Parathyroid adenoma (tissue), 2 donors: Measurements from ENCODE around the gene CCR5.
"Not testable (repeated sequence)": the region's sequence is repeated elsewhere in the genome, so short reads cannot be mapped to it uniquely, and the experiment has no call there.

Experiments used
- H2AFZ ChIP-seq: fragments of 300-600 bp; sonication (generic); one replicate; pipeline ENCODE4 v1.7.0; 2017; ENCODE audit warnings: antibody characterized with exemption, mild to moderate bottlenecking
- H3K27ac ChIP-seq: fragments of 300-600 bp; sonication (generic); one replicate; pipeline ENCODE4 v1.7.0; 2017
- H3K27me3 ChIP-seq: fragments of 300-600 bp; sonication (generic); one replicate; pipeline ENCODE4 v1.7.0; 2017; ENCODE audit warnings: low read length; ENCODE audit not compliant: control insufficient read depth, insufficient read depth
- H3K36me3 ChIP-seq: fragments of 300-600 bp; sonication (generic); one replicate; pipeline ENCODE4 v1.7.0; 2017; ENCODE audit warnings: low read length; ENCODE audit not compliant: control insufficient read depth, insufficient read depth
- H3K4me1 ChIP-seq: fragments of 300-600 bp; sonication (generic); one replicate; pipeline ENCODE4 v1.7.0; 2017; ENCODE audit warnings: control low read depth
- H3K4me2 ChIP-seq: fragments of 300-600 bp; sonication (generic); one replicate; pipeline ENCODE4 v1.7.0; 2017; ENCODE audit warnings: low read length
- H3K4me3 ChIP-seq: fragments of 300-600 bp; sonication (generic); one replicate; pipeline ENCODE4 v1.7.0; 2017; ENCODE audit warnings: low read depth, low read length
- H3K79me2 ChIP-seq: fragments of 300-600 bp; sonication (generic); one replicate; pipeline ENCODE4 v1.7.0; 2017; ENCODE audit warnings: control low read depth
- H3K9ac ChIP-seq: fragments of 300-600 bp; sonication (generic); one replicate; pipeline ENCODE4 v1.7.0; 2017; ENCODE audit warnings: mild to moderate bottlenecking
- H3K9me3 ChIP-seq: fragments of 300-600 bp; sonication (generic); one replicate; pipeline ENCODE4 v1.7.0; 2017; ENCODE audit warnings: low read length; ENCODE audit not compliant: control insufficient read depth
- CTCF ChIP-seq: fragments of 300-600 bp; sonication (generic); IDR thresholded peaks from one replicate; pipeline ENCODE4 v1.7.0; 2017; ENCODE audit warnings: antibody characterized with exemption, mild to moderate bottlenecking
- donor health status: primary hyperparathyroidism.

Gene CCR5

DNA sequence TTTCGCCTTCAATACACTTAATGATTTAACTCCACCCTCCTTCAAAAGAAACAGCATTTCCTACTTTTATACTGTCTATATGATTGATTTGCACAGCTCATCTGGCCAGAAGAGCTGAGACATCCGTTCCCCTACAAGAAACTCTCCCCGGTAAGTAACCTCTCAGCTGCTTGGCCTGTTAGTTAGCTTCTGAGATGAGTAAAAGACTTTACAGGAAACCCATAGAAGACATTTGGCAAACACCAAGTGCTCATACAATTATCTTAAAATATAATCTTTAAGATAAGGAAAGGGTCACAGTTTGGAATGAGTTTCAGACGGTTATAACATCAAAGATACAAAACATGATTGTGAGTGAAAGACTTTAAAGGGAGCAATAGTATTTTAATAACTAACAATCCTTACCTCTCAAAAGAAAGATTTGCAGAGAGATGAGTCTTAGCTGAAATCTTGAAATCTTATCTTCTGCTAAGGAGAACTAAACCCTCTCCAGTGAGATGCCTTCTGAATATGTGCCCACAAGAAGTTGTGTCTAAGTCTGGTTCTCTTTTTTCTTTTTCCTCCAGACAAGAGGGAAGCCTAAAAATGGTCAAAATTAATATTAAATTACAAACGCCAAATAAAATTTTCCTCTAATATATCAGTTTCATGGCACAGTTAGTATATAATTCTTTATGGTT lies at the start of gene CCR5:
Gene CCR5 (plus strand): TSS at position 108 of the 680 bp plus-strand sequence. CDS start 1,957 bp downstream, outside the sequence.
- H3K36me3 ChIP-seq, result no peaks in the 10 kb centered on the region
- no peak within 1 kb of the TSS for H3K27ac ChIP-seq
- no peaks in the 10 kb centered on the region for H3K27me3 ChIP-seq
- H3K4me3 ChIP-seq, result no peak within 1 kb of the TSS
- no peak within 1 kb of the TSS for H3K4me2 ChIP-seq
- H3K79me2 ChIP-seq, result no peaks in the 10 kb centered on the region
- H3K4me1 ChIP-seq, result no peaks in the 10 kb centered on the region
- no peak for TF ChIP-seq CTCF
- H2AFZ ChIP-seq, result no peak within 1 kb of the TSS
- H3K9me3 ChIP-seq, result no peaks in the 10 kb centered on the region
- H3K9ac ChIP-seq, result no peak within 1 kb of the TSS

GRCh38 chr3:46321461-46322104 lies 49.2 kb upstream of the CCR5 start:
- H3K27me3 ChIP-seq, result no peaks in the 10 kb centered on the region
- no peak for TF ChIP-seq CTCF
- H2AFZ ChIP-seq, result no peak overlapping the region
- H3K4me3 ChIP-seq, result no peak overlapping the region
- H3K9me3 ChIP-seq, result no peaks in the 10 kb centered on the region
- no peaks in the 10 kb centered on the region for H3K36me3 ChIP-seq
- no peaks in the 10 kb centered on the region for H3K4me1 ChIP-seq
- no peak overlapping the region for H3K9ac ChIP-seq
- H3K27ac ChIP-seq, result no peak overlapping the region
- no peak overlapping the region for H3K4me2 ChIP-seq
- H3K79me2 ChIP-seq, result no peaks in the 10 kb centered on the region

DNA sequence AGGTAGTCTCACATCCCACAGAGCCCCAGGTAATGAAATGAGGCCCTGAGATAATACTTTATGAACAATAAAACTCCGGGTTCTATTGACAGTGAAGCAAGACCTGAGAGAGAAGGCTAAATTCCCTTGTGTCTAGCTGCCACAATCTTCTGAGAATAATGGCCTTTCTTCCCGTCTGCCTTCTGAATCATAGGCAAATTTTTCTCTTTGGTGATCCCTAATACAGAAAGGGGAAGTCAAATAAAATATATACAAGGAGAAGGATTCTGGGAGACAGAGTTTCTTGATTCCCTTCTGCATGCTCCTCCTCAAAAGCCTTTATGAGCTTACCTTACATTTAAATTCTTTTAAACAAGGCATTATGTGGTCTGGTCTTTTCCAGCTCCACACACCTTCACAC lies 46.7 kb upstream of the CCR5 start:
- Histone ChIP-seq H3K9me3 (no peaks in the 10 kb centered on the region), H3K9ac (no peak overlapping the region), H3K79me2 (no peaks in the 10 kb centered on the region), H3K4me1 (no peaks in the 10 kb centered on the region), H3K4me2 (no peak overlapping the region), H3K4me3 (no peak overlapping the region), H2AFZ (no peak overlapping the region), H3K36me3 (no peaks in the 10 kb centered on the region), H3K27ac (no peak overlapping the region), H3K27me3 (no peaks in the 10 kb centered on the region)
- TF ChIP-seq CTCF, result no peak

- no peak for TF ChIP-seq CTCF
- Histone ChIP-seq H3K27me3 (no peaks in the 10 kb centered on the region), H3K36me3 (no peaks in the 10 kb centered on the region), H3K79me2 (no peaks in the 10 kb centered on the region), H3K4me1 (no peaks in the 10 kb centered on the region), H3K4me2 (no peak overlapping the region), H3K9me3 (no peaks in the 10 kb centered on the region), H3K27ac (no peak overlapping the region), H2AFZ (no peak overlapping the region), H3K9ac (no peak overlapping the region), H3K4me3 (no peak overlapping the region)
Measured at GRCh38 chr3:46325645-46326300, 45.0 kb upstream of the CCR5 start.

GRCh38 chr3:46330676-46331075 lies 40.1 kb upstream of the CCR5 start:
- H3K9ac ChIP-seq, H3K27ac ChIP-seq, H3K4me1 ChIP-seq: not testable (repeated sequence)

More at GRCh38 chr3:46330676-46331075, 40.1 kb upstream of the CCR5 start:
- H2AFZ ChIP-seq, H3K9me3 ChIP-seq, H3K4me3 ChIP-seq, H3K4me2 ChIP-seq, H3K79me2 ChIP-seq, H3K27me3 ChIP-seq, H3K36me3 ChIP-seq: not testable (repeated sequence)
